Nephron progenitor cell (in vitro differentiated cells): ENCODE data around the gene LDLRAD4.

ENCODE experiments used
- DNase-seq: peaks from one replicate; pipeline ENCODE4 v3.0.0; 2021
- H3K27ac Mint-ChIP-seq: 2 replicates; pipeline ENCODE4 v1.8.0; 2021; ENCODE audit warnings: mild to moderate bottlenecking, moderate library complexity, mixed read lengths
- H3K27me3 Mint-ChIP-seq: 2 replicates; pipeline ENCODE4 v1.8.0; 2021; ENCODE audit warnings: mild to moderate bottlenecking, low read depth, mixed read lengths; ENCODE audit not compliant: poor library complexity
- H3K36me3 Mint-ChIP-seq: 2 replicates; pipeline ENCODE4 v1.8.0; 2021; ENCODE audit warnings: low read depth, mixed read lengths
- H3K4me1 Mint-ChIP-seq: 2 replicates; pipeline ENCODE4 v1.8.0; 2021; ENCODE audit warnings: mixed read lengths
- H3K4me3 Mint-ChIP-seq: 2 replicates; pipeline ENCODE4 v1.8.0; 2021; ENCODE audit warnings: mild to moderate bottlenecking, moderate library complexity, mixed read lengths
- H3K9me3 Mint-ChIP-seq: 2 replicates; pipeline ENCODE4 v1.8.0; 2021; ENCODE audit warnings: mild to moderate bottlenecking, moderate library complexity, mixed read lengths
- CTCF ChIP-seq: fragments of 200-600 bp; sonication (generic); IDR thresholded peaks from 2 replicates; pipeline ENCODE4 v1.5.0; 2021; ENCODE audit warnings: antibody characterized with exemption

Gene LDLRAD4

GRCh38 chr18:13442451-13442850 lies 223.9 kb downstream of the LDLRAD4 start:
- no peak for DNase-seq
- Mint-ChIP-seq H3K4me3 (no peak overlapping the region), H3K4me1 (peaks cover 24% of the 10 kb centered on the region), H3K9me3 (no peaks in the 10 kb centered on the region), H3K36me3 (no peaks in the 10 kb centered on the region), H3K27me3 (peaks cover 38% of the 10 kb centered on the region), H3K27ac (no peak overlapping the region)
- TF ChIP-seq CTCF = no peak

GRCh38 chr18:13443552-13443951 lies 225.0 kb downstream of the LDLRAD4 start:
- H3K9me3 Mint-ChIP-seq = no peaks in the 10 kb centered on the region

GRCh38 chr18:13444430-13445240 lies 226.1 kb downstream of the LDLRAD4 start:
- Mint-ChIP-seq H3K36me3 (no peaks in the 10 kb centered on the region), H3K4me1 (peaks cover 13% of the 10 kb centered on the region), H3K9me3 (no peaks in the 10 kb centered on the region), H3K4me3 (no peak overlapping the region), H3K27ac (no peak overlapping the region), H3K27me3 (peaks cover 44% of the 10 kb centered on the region)
- no peak for DNase-seq
- no peak for TF ChIP-seq CTCF

More at GRCh38 chr18:13443552-13443951, 225.0 kb downstream of the LDLRAD4 start:
- peaks cover 41% of the 10 kb centered on the region for H3K27me3 Mint-ChIP-seq
- H3K27ac Mint-ChIP-seq = no peak overlapping the region
- peaks cover 13% of the 10 kb centered on the region for H3K4me1 Mint-ChIP-seq
- TF ChIP-seq CTCF = no peak
- no peak for DNase-seq
- H3K36me3 Mint-ChIP-seq = no peaks in the 10 kb centered on the region
- no peak overlapping the region for H3K4me3 Mint-ChIP-seq

- no peak overlapping the region for H3K4me3 Mint-ChIP-seq
- H3K27ac Mint-ChIP-seq = no peak overlapping the region
- peaks cover 45% of the 10 kb centered on the region for H3K27me3 Mint-ChIP-seq
- no peaks in the 10 kb centered on the region for H3K9me3 Mint-ChIP-seq
- no peaks in the 10 kb centered on the region for H3K36me3 Mint-ChIP-seq
- no peak for TF ChIP-seq CTCF
- no peak for DNase-seq
- H3K4me1 Mint-ChIP-seq = peaks cover 13% of the 10 kb centered on the region
Observed at GRCh38 chr18:13445241-13445897, 226.8 kb downstream of the LDLRAD4 start.

GRCh38 chr18:13446024-13446423 lies 227.5 kb downstream of the LDLRAD4 start:
- H3K27me3 Mint-ChIP-seq = peaks cover 46% of the 10 kb centered on the region
- H3K27ac Mint-ChIP-seq = no peak overlapping the region
- H3K9me3 Mint-ChIP-seq = no peaks in the 10 kb centered on the region
- TF ChIP-seq CTCF = no peak
- no peak overlapping the region for H3K4me3 Mint-ChIP-seq
- peaks cover 13% of the 10 kb centered on the region for H3K4me1 Mint-ChIP-seq
- H3K36me3 Mint-ChIP-seq = no peaks in the 10 kb centered on the region
- DNase-seq = no peak
